SK-N-SH (cell line): Measurements from ENCODE around the gene HPCAL1. TPM values are rescaled to one million over a fixed set of nuclear protein-coding genes. Genes with fewer than 3 reads are reported as not detected.

Source experiments
- CTCF ChIA-PET: fragments of 300-600, 350-600 bp; formaldehyde crosslinking; extraction: SDS; loops from one replicate; lab custom pipeline; 2021; lab: Yijun Ruan, JAX
- POLR2A ChIA-PET: fragments of 350-600 bp; sonication (Branson Sonifier 250); formaldehyde crosslinking; extraction: SDS; loops from one replicate; lab custom pipeline; 2020; ENCODE audit warnings: antibody characterized with exemption, inconsistent platforms; lab: Yijun Ruan, JAX
- DNase-seq: peaks from one replicate; pipeline ENCODE4 v3.0.0; 2012
- H2AFZ ChIP-seq: fragments of 200-600 bp; sonication (generic); 2 replicates; pipeline ENCODE4 v1.8.1; 2016; ENCODE audit warnings: antibody characterized with exemption, mild to moderate bottlenecking, low read depth
- H3F3A ChIP-seq: fragments of 200-600 bp; sonication (generic); replicated peaks from 2 replicates; pipeline ENCODE3; 2016; ENCODE audit warnings: antibody characterized with exemption, mild to moderate bottlenecking; ENCODE audit not compliant: insufficient read depth
- H3K27ac ChIP-seq, 2 experiments: fragments of 200-500 bp in 1 of 2; fragments of 200-600 bp in 1 of 2; sonication (Bioruptor generic) in 1 of 2; sonication (generic), shearing (Covaris generic) in 1 of 2; 2 replicates each; pipeline versions ENCODE4 v1.5.1 to v1.6.1; 2014 to 2016; ENCODE audit warnings: low read depth in 2 of 2, inconsistent platforms in 1 of 2, low read length in 1 of 2, mild to moderate bottlenecking in 1 of 2, mixed read lengths in 1 of 2
- H3K27me3 ChIP-seq: fragments of 200-600 bp; sonication (generic), shearing (Covaris generic); 2 replicates; pipeline ENCODE4 v1.6.1; 2016; ENCODE audit warnings: mixed run types; ENCODE audit not compliant: insufficient read depth
- H3K36me3 ChIP-seq, 2 experiments: fragments of 200-500 bp in 1 of 2; fragments of 200-600 bp in 1 of 2; sonication (Bioruptor generic) in 1 of 2; sonication (generic) in 1 of 2; replicated peaks in 1 of 2; 2 replicates each; pipeline versions ENCODE3 to v1.5.1; 2014 to 2016; ENCODE audit warnings: low read length in 1 of 2, mild to moderate bottlenecking in 1 of 2; ENCODE audit not compliant: insufficient read depth in 2 of 2, control insufficient read depth in 1 of 2
- H3K4me1 ChIP-seq, 2 experiments: fragments of 200-500 bp in 1 of 2; fragments of 200-600 bp in 1 of 2; sonication (Bioruptor generic) in 1 of 2; sonication (generic), shearing (Covaris generic) in 1 of 2; 2 replicates each; pipeline versions ENCODE4 v1.5.1 to v1.6.1; 2014 to 2016; ENCODE audit warnings: low read depth in 1 of 2, low read length in 1 of 2, mixed run types in 1 of 2; ENCODE audit not compliant: insufficient read depth in 2 of 2, control insufficient read depth in 1 of 2
- H3K4me2 ChIP-seq: fragments of 200-600 bp; sonication (generic), shearing (Covaris generic); 2 replicates; pipeline ENCODE4 v1.6.1; 2017; ENCODE audit warnings: mixed run types
- H3K4me3 ChIP-seq, 2 experiments: fragments of 200-500 bp in 1 of 2; fragments of 200-600 bp in 1 of 2; sonication (Bioruptor generic) in 1 of 2; sonication (generic), shearing (Covaris generic) in 1 of 2; 2 replicates each; pipeline versions ENCODE4 v1.5.1 to v1.8.1; 2014 to 2016; ENCODE audit warnings: low read depth in 2 of 2, inconsistent platforms in 1 of 2, low read length in 1 of 2, mild to moderate bottlenecking in 1 of 2, mixed read lengths in 1 of 2, moderate library complexity in 1 of 2
- H3K79me2 ChIP-seq: fragments of 200-600 bp; sonication (generic); 2 replicates; pipeline ENCODE4 v1.8.1; 2017; ENCODE audit warnings: mild to moderate bottlenecking; ENCODE audit not compliant: insufficient read depth
- H3K9ac ChIP-seq: fragments of 200-600 bp; sonication (generic); 2 replicates; pipeline ENCODE4 v1.6.1; 2017; ENCODE audit warnings: mixed run types
- H3K9me2 ChIP-seq: fragments of 200-600 bp; sonication (generic); 2 replicates; pipeline ENCODE4 v1.6.1; 2017; ENCODE audit warnings: mixed run types
- H3K9me3 ChIP-seq: fragments of 200-600 bp; sonication (generic); 2 replicates; pipeline ENCODE4 v1.6.1; 2017; ENCODE audit warnings: mixed run types, mild to moderate bottlenecking, moderate library complexity
- H4K20me1 ChIP-seq: fragments of 200-600 bp; sonication (generic); 2 replicates; pipeline ENCODE4 v1.6.1; 2017; ENCODE audit warnings: mild to moderate bottlenecking, mixed run types; ENCODE audit not compliant: insufficient read depth
- CHD2 ChIP-seq: fragments of 150-350 bp; IDR thresholded peaks from 2 replicates; pipeline ENCODE4 v1.6.1; 2018; ENCODE audit warnings: low read length; ENCODE audit not compliant: partially characterized antibody
- EZH2phosphoT487 ChIP-seq: fragments of 200-600 bp; sonication (generic); IDR thresholded peaks from 2 replicates; pipeline ENCODE4 v1.6.1; 2017; ENCODE audit warnings: low read depth, mixed run types, mild to moderate bottlenecking, antibody characterized with exemption, moderate library complexity, borderline replicate concordance
- FOSL2 ChIP-seq: IDR thresholded peaks from 2 replicates; pipeline ENCODE4 v1.4.0; 2012; ENCODE audit warnings: low read depth, mild to moderate bottlenecking, moderate library complexity, borderline replicate concordance
- GABPA ChIP-seq: IDR thresholded peaks from 2 replicates; pipeline ENCODE4 v1.4.0; 2012; ENCODE audit warnings: low read depth, mild to moderate bottlenecking
- NFIC ChIP-seq: IDR thresholded peaks from 2 replicates; pipeline ENCODE4 v1.4.0; 2012; ENCODE audit warnings: borderline replicate concordance
- NRF1 ChIP-seq: IDR thresholded peaks from 2 replicates; pipeline ENCODE4 v1.6.1; 2012; ENCODE audit warnings: low read depth, mild to moderate bottlenecking, low read length
- POLR2AphosphoS5 ChIP-seq: IDR thresholded peaks from 2 replicates; pipeline ENCODE4 v1.6.1; 2012; ENCODE audit warnings: low read depth, low read length
- RCOR1 ChIP-seq: fragments of 150-350 bp; IDR thresholded peaks from 2 replicates; pipeline ENCODE4 v1.6.1; 2017; ENCODE audit warnings: antibody characterized with exemption, low read length
- RXRA ChIP-seq: IDR thresholded peaks from 2 replicates; pipeline ENCODE4 v1.4.0; 2012; ENCODE audit warnings: low read depth, mild to moderate bottlenecking, borderline replicate concordance
- SIN3A ChIP-seq: IDR thresholded peaks from 2 replicates; pipeline ENCODE4 v1.6.1; 2012; ENCODE audit warnings: low read depth, mild to moderate bottlenecking, low read length, moderate library complexity, borderline replicate concordance
- TAF1 ChIP-seq: IDR thresholded peaks from 2 replicates; pipeline ENCODE4 v1.6.1; 2012; ENCODE audit warnings: low read depth, mild to moderate bottlenecking, low read length, moderate library complexity, borderline replicate concordance
- YY1 ChIP-seq: IDR thresholded peaks from 2 replicates; pipeline ENCODE4 v1.4.0; 2012; ENCODE audit warnings: low read depth, mild to moderate bottlenecking
- WGBS: methylation state at CpG from one replicate; pipeline ENCODE4 v1.1.6; 2017; ENCODE audit warnings: low lambda C conversion rate; 5-methylcytosine and 5-hydroxymethylcytosine counted together
- polyA plus RNA-seq, 3 experiments: library from polyadenylated mRNA; depleted of rRNA; stranded (reverse); fragments of >200 nt; gene quantifications; 2 replicates each; pipeline ENCODE4 v1.2.3, GENCODE V29; 2012
- TF ChIP-seq, protein P1 (sequence below): IDR thresholded peaks from 2 replicates; pipeline ENCODE4 v1.4.0; 2012; ENCODE audit warnings: low read depth, borderline replicate concordance
- TF ChIP-seq, protein P2 (sequence below): IDR thresholded peaks from 2 replicates; pipeline ENCODE4; 2012
- TF ChIP-seq, protein P3 (sequence below): IDR thresholded peaks from 2 replicates; pipeline ENCODE4 v1.6.1; 2012; ENCODE audit warnings: mild to moderate bottlenecking, low read depth, low read length, moderate library complexity
- TF ChIP-seq, protein P4 (sequence below): fragments of 150-350 bp; IDR thresholded peaks from 2 replicates; pipeline ENCODE4 v1.6.1; 2016; ENCODE audit warnings: mild to moderate bottlenecking, low read depth, low read length
- TF ChIP-seq, protein P5 (sequence below): fragments of 150-350 bp; IDR thresholded peaks from 2 replicates; pipeline ENCODE4 v1.6.1; 2017; ENCODE audit warnings: antibody characterized with exemption, low read length, low read depth, borderline replicate concordance
- TF ChIP-seq, protein P6 (sequence below): fragments of 200-600 bp; sonication (generic); IDR thresholded peaks from 2 replicates; pipeline ENCODE4 v1.6.1; 2017; ENCODE audit warnings: antibody characterized with exemption, mild to moderate bottlenecking, moderate library complexity

Gene HPCAL1
- polyA plus RNA-seq, 1 of the 3 experiments (the other 2 are of a cell fraction) = 77.0 TPM

DNA sequence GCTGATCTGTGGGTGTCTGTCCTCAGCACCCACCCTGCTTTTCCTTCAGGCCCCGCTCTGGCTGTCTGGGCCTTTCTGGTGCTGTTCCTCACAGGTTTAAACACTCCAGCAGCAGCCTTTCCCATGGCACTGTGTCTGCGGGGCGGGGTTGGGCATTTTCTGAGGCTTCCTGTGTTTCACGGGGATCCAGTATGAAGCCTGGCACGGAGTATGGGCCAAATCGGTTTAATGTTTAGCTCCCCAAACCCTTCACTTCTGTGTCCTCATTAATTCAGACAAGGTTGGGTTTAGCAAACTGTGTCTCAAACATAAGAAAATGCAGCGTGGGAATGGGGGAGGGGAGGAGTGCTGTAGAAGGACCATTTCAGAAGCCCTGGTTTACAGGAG, 44.9 kb downstream of the HPCAL1 start (continued):
- TF ChIP-seq NRF1 = no peak
- TF ChIP-seq, protein P1, sequence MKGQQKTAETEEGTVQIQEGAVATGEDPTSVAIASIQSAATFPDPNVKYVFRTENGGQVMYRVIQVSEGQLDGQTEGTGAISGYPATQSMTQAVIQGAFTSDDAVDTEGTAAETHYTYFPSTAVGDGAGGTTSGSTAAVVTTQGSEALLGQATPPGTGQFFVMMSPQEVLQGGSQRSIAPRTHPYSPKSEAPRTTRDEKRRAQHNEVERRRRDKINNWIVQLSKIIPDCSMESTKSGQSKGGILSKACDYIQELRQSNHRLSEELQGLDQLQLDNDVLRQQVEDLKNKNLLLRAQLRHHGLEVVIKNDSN = no peak

DNA sequence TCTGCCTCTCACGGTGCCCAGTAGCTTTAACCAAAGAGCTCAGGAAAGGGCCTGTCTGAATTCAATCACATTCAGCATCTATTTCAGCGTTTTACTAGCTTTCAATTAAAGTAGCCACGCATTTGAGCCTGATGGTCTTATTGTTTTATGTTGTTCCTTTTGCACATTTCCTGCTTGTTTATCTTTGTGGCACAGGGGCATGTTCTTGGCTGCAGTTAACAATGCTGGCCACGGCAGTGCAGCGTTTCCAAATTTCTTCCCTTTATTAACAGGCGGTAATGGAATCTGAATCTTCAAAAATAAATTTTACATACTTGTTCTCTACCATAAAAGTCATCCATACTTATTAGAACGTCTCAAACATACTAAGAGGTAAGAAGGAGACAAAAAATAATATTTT, 46.2 kb downstream of the HPCAL1 start:
- H3K4me3 ChIP-seq = no peak overlapping the region
- H3K4me1 ChIP-seq = peaks cover 8 to 34% of the 10 kb centered on the region in 2 experiments; a peak in 3 of 4 replicates
- H2AFZ ChIP-seq = no peak overlapping the region
- no peaks in the 10 kb centered on the region for H3K27me3 ChIP-seq
- H3F3A ChIP-seq = no peaks in the 10 kb centered on the region
- H3K27ac ChIP-seq = 0 out of 4 replicates have a peak overlapping the region, but pooled peaks of 1 of the 2 experiments have one; percentile 2
- H3K9me2 ChIP-seq = no peaks in the 10 kb centered on the region
- POLR2A ChIA-PET = no interaction called here
- no peaks in the 10 kb centered on the region for H3K36me3 ChIP-seq
- no peaks in the 10 kb centered on the region for H4K20me1 ChIP-seq
- CTCF ChIA-PET = interaction anchor here (0.6 to 0.7 kb wide), 2 partner anchors 60 to 61 kb away, joined by 3 read pairs; no protein-coding TSS in a partner anchor
- 92% methylated on average over 7 of the region's 7 CpGs for WGBS
- DNase-seq = no peak
- no peak overlapping the region for H3K4me2 ChIP-seq
- H3K9ac ChIP-seq = no peak overlapping the region
- peaks cover 15% of the 10 kb centered on the region; the same call in 1 of the 2 replicates for H3K79me2 ChIP-seq
- no peaks in the 10 kb centered on the region for H3K9me3 ChIP-seq
- TF ChIP-seq, protein P2, sequence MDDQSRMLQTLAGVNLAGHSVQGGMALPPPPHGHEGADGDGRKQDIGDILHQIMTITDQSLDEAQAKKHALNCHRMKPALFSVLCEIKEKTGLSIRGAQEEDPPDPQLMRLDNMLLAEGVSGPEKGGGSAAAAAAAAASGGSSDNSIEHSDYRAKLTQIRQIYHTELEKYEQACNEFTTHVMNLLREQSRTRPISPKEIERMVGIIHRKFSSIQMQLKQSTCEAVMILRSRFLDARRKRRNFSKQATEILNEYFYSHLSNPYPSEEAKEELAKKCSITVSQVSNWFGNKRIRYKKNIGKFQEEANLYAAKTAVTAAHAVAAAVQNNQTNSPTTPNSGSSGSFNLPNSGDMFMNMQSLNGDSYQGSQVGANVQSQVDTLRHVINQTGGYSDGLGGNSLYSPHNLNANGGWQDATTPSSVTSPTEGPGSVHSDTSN = no peak
- TF ChIP-seq, protein P3, sequence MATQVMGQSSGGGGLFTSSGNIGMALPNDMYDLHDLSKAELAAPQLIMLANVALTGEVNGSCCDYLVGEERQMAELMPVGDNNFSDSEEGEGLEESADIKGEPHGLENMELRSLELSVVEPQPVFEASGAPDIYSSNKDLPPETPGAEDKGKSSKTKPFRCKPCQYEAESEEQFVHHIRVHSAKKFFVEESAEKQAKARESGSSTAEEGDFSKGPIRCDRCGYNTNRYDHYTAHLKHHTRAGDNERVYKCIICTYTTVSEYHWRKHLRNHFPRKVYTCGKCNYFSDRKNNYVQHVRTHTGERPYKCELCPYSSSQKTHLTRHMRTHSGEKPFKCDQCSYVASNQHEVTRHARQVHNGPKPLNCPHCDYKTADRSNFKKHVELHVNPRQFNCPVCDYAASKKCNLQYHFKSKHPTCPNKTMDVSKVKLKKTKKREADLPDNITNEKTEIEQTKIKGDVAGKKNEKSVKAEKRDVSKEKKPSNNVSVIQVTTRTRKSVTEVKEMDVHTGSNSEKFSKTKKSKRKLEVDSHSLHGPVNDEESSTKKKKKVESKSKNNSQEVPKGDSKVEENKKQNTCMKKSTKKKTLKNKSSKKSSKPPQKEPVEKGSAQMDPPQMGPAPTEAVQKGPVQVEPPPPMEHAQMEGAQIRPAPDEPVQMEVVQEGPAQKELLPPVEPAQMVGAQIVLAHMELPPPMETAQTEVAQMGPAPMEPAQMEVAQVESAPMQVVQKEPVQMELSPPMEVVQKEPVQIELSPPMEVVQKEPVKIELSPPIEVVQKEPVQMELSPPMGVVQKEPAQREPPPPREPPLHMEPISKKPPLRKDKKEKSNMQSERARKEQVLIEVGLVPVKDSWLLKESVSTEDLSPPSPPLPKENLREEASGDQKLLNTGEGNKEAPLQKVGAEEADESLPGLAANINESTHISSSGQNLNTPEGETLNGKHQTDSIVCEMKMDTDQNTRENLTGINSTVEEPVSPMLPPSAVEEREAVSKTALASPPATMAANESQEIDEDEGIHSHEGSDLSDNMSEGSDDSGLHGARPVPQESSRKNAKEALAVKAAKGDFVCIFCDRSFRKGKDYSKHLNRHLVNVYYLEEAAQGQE = no peak
- TF ChIP-seq EZH2phosphoT487 (no peak), CHD2 (no peak), RXRA (no peak), YY1 (no peak), POLR2AphosphoS5 (no peak), SIN3A (no peak), GABPA (no peak), RCOR1 (no peak), NFIC (no peak), TAF1 (no peak), FOSL2 (no peak)
- TF ChIP-seq, protein P1 = no peak
- TF ChIP-seq, protein P4, sequence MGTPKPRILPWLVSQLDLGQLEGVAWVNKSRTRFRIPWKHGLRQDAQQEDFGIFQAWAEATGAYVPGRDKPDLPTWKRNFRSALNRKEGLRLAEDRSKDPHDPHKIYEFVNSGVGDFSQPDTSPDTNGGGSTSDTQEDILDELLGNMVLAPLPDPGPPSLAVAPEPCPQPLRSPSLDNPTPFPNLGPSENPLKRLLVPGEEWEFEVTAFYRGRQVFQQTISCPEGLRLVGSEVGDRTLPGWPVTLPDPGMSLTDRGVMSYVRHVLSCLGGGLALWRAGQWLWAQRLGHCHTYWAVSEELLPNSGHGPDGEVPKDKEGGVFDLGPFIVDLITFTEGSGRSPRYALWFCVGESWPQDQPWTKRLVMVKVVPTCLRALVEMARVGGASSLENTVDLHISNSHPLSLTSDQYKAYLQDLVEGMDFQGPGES = no peak
- TF ChIP-seq, protein P5, sequence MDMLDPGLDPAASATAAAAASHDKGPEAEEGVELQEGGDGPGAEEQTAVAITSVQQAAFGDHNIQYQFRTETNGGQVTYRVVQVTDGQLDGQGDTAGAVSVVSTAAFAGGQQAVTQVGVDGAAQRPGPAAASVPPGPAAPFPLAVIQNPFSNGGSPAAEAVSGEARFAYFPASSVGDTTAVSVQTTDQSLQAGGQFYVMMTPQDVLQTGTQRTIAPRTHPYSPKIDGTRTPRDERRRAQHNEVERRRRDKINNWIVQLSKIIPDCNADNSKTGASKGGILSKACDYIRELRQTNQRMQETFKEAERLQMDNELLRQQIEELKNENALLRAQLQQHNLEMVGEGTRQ = no peak
- TF ChIP-seq, protein P6, sequence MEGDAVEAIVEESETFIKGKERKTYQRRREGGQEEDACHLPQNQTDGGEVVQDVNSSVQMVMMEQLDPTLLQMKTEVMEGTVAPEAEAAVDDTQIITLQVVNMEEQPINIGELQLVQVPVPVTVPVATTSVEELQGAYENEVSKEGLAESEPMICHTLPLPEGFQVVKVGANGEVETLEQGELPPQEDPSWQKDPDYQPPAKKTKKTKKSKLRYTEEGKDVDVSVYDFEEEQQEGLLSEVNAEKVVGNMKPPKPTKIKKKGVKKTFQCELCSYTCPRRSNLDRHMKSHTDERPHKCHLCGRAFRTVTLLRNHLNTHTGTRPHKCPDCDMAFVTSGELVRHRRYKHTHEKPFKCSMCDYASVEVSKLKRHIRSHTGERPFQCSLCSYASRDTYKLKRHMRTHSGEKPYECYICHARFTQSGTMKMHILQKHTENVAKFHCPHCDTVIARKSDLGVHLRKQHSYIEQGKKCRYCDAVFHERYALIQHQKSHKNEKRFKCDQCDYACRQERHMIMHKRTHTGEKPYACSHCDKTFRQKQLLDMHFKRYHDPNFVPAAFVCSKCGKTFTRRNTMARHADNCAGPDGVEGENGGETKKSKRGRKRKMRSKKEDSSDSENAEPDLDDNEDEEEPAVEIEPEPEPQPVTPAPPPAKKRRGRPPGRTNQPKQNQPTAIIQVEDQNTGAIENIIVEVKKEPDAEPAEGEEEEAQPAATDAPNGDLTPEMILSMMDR = no peak
